ENCODE measurements around the gene PCDH9.

Gene PCDH9

DNA sequence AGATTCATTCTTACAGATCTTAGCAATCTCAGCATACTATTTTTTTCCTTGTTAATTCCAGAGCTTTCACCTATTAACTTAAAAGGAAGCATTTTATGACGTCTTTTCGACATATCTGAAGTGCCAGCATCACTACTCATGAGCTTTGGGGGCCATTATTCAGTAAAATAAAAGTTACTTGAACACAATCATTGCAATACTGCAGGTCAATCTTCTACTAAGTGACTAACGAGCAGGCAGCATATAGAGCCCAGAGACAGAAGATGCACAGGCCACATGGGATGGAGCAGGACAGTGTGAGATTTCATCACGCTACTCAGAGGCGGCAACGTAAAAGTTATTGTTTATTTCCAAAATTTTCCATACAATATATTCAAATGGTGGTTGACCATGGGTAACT lies 382.6 kb downstream of the PCDH9 start:
- no peaks in the 10 kb centered on the region for H3K9me3 ChIP-seq (ENCODE audit: control insufficient read depth, low read length)
- no peak overlapping the region for H3K27ac ChIP-seq (ENCODE audit: insufficient read depth, low read depth, low read length, poor library complexity, severe bottlenecking)
- no peak overlapping the region for H3K4me3 ChIP-seq (ENCODE audit: insufficient read depth, low read depth, low read length)
- no peaks in the 10 kb centered on the region for H3K36me3 ChIP-seq (ENCODE audit: control insufficient read depth, insufficient read depth, low read length)
- H3K4me1 ChIP-seq (ENCODE audit: control insufficient read depth, insufficient read depth, low read length): no peaks in the 10 kb centered on the region
- WGBS, 2 experiments: 96% methylated on average over 6 of the region's 6 CpGs
- no peaks in the 10 kb centered on the region for H3K27me3 ChIP-seq (ENCODE audit: control insufficient read depth, insufficient read depth, low read length, poor library complexity, severe bottlenecking)

DNA sequence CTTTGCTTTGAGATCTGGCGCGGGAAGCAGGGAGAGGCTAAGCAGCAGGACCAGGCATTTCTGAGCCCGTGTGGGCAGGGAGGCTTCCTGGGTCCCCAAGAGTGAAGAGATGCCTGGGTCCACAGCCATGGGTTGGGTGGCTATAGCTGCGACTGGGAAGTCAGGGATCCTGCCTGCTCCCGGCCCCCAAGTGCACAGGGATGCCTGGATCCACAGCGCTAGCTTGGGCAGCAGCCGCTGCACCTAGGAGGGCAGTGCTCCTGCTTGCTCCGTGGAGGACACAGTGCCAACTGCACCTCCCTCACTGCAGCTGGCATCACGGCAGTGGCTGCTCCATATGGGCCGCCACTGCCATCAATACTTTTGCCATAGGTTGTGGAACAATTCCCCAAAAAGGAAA lies 384.7 kb downstream of the PCDH9 start:
- no peak overlapping the region for H3K27ac ChIP-seq (ENCODE audit: insufficient read depth, low read depth, low read length, poor library complexity, severe bottlenecking)
- no peak overlapping the region for H3K4me3 ChIP-seq (ENCODE audit: insufficient read depth, low read depth, low read length)
- no peaks in the 10 kb centered on the region for H3K27me3 ChIP-seq (ENCODE audit: control insufficient read depth, insufficient read depth, low read length, poor library complexity, severe bottlenecking)
- WGBS, 2 experiments: 93 to 94% methylated on average over 10 of the region's 10 CpGs
- peaks cover 4% of the 10 kb centered on the region for H3K4me1 ChIP-seq (ENCODE audit: control insufficient read depth, insufficient read depth, low read length)
- H3K9me3 ChIP-seq (ENCODE audit: control insufficient read depth, low read length): no peaks in the 10 kb centered on the region
- H3K36me3 ChIP-seq (ENCODE audit: control insufficient read depth, insufficient read depth, low read length): no peaks in the 10 kb centered on the region

DNA sequence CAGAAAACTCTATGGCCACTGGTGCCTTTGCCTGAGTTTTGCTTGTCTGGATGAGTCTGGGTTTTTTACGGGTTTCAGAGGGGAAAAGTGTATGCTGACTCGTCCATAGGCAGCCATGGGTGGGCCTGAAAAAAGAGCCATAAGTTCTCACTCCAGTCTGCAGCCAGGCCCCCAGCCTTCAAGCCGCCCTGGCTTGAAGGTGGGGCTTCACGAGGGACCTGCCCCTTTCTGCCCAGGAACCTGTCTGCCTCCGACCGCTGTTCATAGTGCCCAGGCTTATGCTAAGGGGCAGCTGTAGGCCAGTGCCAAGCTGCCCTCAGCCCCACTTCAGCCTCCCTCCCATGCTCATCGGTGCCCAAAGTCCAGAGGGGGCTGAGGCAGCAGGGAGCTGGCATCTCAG lies 385.2 kb downstream of the PCDH9 start:
- Histone ChIP-seq H3K27ac (ENCODE audit: insufficient read depth, low read depth, low read length, poor library complexity, severe bottlenecking) (no peak overlapping the region), H3K9me3 (ENCODE audit: control insufficient read depth, low read length) (no peaks in the 10 kb centered on the region), H3K27me3 (ENCODE audit: control insufficient read depth, insufficient read depth, low read length, poor library complexity, severe bottlenecking) (no peaks in the 10 kb centered on the region), H3K4me3 (ENCODE audit: insufficient read depth, low read depth, low read length) (no peak overlapping the region), H3K4me1 (ENCODE audit: control insufficient read depth, insufficient read depth, low read length) (peaks cover 4% of the 10 kb centered on the region), H3K36me3 (ENCODE audit: control insufficient read depth, insufficient read depth, low read length) (no peaks in the 10 kb centered on the region)
- WGBS, 2 experiments: 77 to 80% methylated on average over 7 of the region's 7 CpGs

DNA sequence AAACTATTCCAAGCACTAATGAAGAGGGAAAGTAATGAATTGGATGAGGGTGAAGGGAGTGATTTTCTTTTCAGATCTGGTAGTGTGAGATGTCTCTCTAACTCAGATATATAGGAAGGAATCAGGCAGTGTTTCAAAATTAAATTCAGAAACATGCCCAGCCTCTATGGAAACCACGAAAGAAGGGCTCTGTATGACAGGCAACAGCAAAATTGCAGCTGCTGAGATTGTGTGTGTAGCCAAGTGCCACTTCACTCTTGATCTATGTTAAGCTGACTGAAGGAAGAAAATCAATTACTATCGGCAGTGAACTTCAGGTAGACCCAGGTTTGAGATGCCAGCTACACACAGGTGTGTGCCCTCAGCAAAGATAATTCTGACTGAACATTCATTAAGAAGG lies 387.4 kb downstream of the PCDH9 start:
- H3K9me3 ChIP-seq (ENCODE audit: control insufficient read depth, low read length): no peaks in the 10 kb centered on the region
- no peaks in the 10 kb centered on the region for H3K36me3 ChIP-seq (ENCODE audit: control insufficient read depth, insufficient read depth, low read length)
- no peaks in the 10 kb centered on the region for H3K27me3 ChIP-seq (ENCODE audit: control insufficient read depth, insufficient read depth, low read length, poor library complexity, severe bottlenecking)
- H3K27ac ChIP-seq (ENCODE audit: insufficient read depth, low read depth, low read length, poor library complexity, severe bottlenecking): no peak overlapping the region
- peaks cover 4% of the 10 kb centered on the region for H3K4me1 ChIP-seq (ENCODE audit: control insufficient read depth, insufficient read depth, low read length)
- no peak overlapping the region for H3K4me3 ChIP-seq (ENCODE audit: insufficient read depth, low read depth, low read length)
- 91 to 98% methylated on average over 2 of the region's 2 CpGs for WGBS, 2 experiments

DNA sequence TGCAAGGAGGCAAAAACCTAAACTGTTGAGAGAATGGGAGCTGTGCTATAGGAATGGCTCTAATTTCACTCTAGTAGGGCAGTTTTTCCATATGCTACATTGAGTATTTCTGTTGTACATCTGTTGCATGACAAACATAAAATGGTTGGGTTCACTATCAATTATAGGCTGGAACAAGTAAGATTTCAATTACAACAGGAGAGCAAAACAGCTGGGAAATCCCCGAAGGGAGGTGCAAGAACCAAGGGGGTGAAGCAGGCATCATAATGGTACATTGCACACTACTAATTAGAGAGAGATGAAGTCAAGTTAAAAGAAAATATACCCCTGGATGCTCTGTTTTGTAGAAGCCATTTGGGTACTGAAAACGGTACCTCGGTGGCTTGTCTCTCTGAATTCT lies 389.5 kb downstream of the PCDH9 start:
- no peaks in the 10 kb centered on the region for H3K9me3 ChIP-seq (ENCODE audit: control insufficient read depth, low read length)
- WGBS, 2 experiments: 96 to 100% methylated on average over 3 of the region's 3 CpGs
- H3K27ac ChIP-seq (ENCODE audit: insufficient read depth, low read depth, low read length, poor library complexity, severe bottlenecking): no peak overlapping the region
- H3K4me1 ChIP-seq (ENCODE audit: control insufficient read depth, insufficient read depth, low read length): peaks cover 4% of the 10 kb centered on the region
- H3K36me3 ChIP-seq (ENCODE audit: control insufficient read depth, insufficient read depth, low read length): no peaks in the 10 kb centered on the region
- no peak overlapping the region for H3K4me3 ChIP-seq (ENCODE audit: insufficient read depth, low read depth, low read length)
- H3K27me3 ChIP-seq (ENCODE audit: control insufficient read depth, insufficient read depth, low read length, poor library complexity, severe bottlenecking): no peaks in the 10 kb centered on the region

DNA sequence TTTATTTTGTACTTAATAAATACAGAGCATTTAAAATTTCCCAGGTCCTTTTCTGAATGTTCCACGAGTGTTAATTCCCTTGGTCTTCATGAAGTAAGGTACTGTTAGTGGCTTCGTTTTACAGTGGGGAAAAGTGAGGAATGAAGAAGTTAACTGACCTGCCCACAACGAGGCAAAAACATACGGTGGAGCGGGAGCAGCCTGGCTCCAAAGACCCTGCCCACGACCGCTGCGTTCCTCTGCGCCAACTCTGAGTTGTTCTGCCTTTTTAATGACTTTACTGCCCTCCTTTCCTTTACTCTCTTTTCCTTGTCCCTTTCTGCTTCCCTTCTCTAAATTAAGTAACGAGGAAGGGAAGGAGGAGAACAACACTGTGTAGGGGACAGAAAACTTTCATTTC lies 392.9 kb downstream of the PCDH9 start:
- no peak overlapping the region for H3K27ac ChIP-seq (ENCODE audit: insufficient read depth, low read depth, low read length, poor library complexity, severe bottlenecking)
- H3K27me3 ChIP-seq (ENCODE audit: control insufficient read depth, insufficient read depth, low read length, poor library complexity, severe bottlenecking): no peaks in the 10 kb centered on the region
- no peak overlapping the region for H3K4me3 ChIP-seq (ENCODE audit: insufficient read depth, low read depth, low read length)
- H3K9me3 ChIP-seq (ENCODE audit: control insufficient read depth, low read length): no peaks in the 10 kb centered on the region
- peaks cover 8% of the 10 kb centered on the region for H3K4me1 ChIP-seq (ENCODE audit: control insufficient read depth, insufficient read depth, low read length)
- H3K36me3 ChIP-seq (ENCODE audit: control insufficient read depth, insufficient read depth, low read length): no peaks in the 10 kb centered on the region
- 86 to 88% methylated on average over 10 of the region's 10 CpGs for WGBS, 2 experiments

DNA sequence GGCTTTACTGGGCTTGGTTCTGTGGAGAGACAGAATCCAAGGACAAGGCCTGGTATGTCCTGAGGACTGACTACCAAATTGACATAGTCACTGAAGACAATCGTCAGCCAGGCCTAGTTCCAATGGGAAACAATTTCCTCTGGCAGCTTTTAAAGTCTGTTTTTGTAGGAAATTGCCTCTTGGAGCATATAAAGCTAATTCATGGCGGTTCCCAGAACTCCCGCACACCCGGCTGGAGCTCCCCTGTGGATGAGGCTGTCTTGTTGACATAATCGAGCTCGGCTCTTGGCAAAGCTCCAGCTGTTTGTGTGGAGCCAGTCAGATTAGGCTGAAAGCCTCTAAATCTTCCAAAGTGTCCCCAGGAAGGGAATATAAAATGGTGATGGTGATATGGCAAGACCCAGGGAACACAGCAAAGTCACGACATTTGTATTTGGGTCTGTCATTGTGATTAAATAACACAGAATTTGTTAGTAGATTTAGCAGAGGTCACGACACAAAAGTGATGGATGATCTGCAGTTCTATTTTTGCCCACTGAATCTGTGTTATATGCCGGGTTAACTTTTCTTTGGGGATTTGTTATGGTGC lies 395.0 kb downstream of the PCDH9 start:
- peaks cover 5% of the 10 kb centered on the region for H3K4me1 ChIP-seq (ENCODE audit: control insufficient read depth, insufficient read depth, low read length)
- no peaks in the 10 kb centered on the region for H3K27me3 ChIP-seq (ENCODE audit: control insufficient read depth, insufficient read depth, low read length, poor library complexity, severe bottlenecking)
- no peaks in the 10 kb centered on the region for H3K9me3 ChIP-seq (ENCODE audit: control insufficient read depth, low read length)
- WGBS, 2 experiments: 57 to 61% methylated on average over 9 of the region's 9 CpGs
- no peaks in the 10 kb centered on the region for H3K36me3 ChIP-seq (ENCODE audit: control insufficient read depth, insufficient read depth, low read length)
- H3K27ac ChIP-seq (ENCODE audit: insufficient read depth, low read depth, low read length, poor library complexity, severe bottlenecking): peak overlapping the region; percentile 61
- no peak overlapping the region for H3K4me3 ChIP-seq (ENCODE audit: insufficient read depth, low read depth, low read length)

DNA sequence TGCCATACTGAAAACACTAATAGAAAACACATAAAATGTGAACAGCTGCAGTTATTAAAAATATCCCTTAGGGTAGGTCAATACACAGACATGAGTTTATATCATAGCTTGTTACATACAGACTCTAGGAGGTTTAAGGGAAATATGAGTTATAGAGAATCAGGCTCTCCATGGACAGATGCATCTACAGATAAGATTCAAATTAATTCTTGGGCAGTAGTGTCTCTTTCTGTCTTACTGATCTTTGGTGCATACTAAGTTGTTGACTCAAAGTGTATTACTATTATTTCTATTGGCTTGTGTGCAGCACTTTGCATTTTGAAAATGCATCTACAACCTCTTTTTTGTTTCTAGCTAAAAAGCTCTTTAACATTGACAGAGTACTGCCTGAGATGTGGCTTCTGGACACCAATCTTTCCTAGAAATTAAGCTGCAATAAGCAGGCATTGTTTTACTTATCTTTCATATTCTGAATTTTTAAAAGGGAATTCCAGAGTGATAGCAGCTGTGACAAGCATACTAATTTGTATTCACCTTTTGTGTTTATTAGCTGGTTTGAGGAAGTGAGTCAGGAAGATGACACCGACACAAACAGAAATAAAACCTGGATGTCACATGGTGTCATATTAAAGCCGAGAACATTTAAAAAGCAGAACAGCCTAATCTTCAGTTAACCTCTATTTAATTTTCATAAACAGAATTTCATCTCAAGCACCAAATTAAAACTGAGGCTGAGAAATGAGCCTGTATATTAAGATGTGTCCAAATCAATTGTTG lies 399.0 kb downstream of the PCDH9 start:
- no peaks in the 10 kb centered on the region for H3K36me3 ChIP-seq (ENCODE audit: control insufficient read depth, insufficient read depth, low read length)
- WGBS, 2 experiments: 78 to 100% methylated on average over 2 of the region's 2 CpGs
- no peak overlapping the region for H3K27ac ChIP-seq (ENCODE audit: insufficient read depth, low read depth, low read length, poor library complexity, severe bottlenecking)
- no peaks in the 10 kb centered on the region for H3K27me3 ChIP-seq (ENCODE audit: control insufficient read depth, insufficient read depth, low read length, poor library complexity, severe bottlenecking)
- peaks cover 5% of the 10 kb centered on the region for H3K4me1 ChIP-seq (ENCODE audit: control insufficient read depth, insufficient read depth, low read length)
- H3K4me3 ChIP-seq (ENCODE audit: insufficient read depth, low read depth, low read length): no peak overlapping the region
- no peaks in the 10 kb centered on the region for H3K9me3 ChIP-seq (ENCODE audit: control insufficient read depth, low read length)

DNA sequence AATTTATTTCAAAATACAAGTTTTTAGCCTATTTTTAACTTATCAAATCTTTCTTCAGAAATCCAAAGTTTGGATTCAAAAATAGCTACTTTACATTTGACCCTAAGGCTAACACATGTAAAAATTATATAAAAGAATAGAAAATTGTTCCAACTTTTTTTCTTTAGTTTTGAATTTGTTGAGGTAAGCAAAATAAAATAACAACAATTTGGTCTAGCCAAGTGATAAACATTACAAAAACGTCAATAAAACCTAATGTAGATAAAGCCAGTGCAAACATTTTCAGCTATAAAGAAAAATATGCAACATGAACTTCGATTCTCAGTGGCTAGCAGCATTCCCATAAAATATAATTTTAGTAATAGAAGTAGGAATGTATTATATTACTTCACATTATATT lies 400.3 kb downstream of the PCDH9 start:
- no peaks in the 10 kb centered on the region for H3K27me3 ChIP-seq (ENCODE audit: control insufficient read depth, insufficient read depth, low read length, poor library complexity, severe bottlenecking)
- H3K4me3 ChIP-seq (ENCODE audit: insufficient read depth, low read depth, low read length): no peak overlapping the region
- H3K4me1 ChIP-seq (ENCODE audit: control insufficient read depth, insufficient read depth, low read length): peaks cover 1% of the 10 kb centered on the region
- no peak overlapping the region for H3K27ac ChIP-seq (ENCODE audit: insufficient read depth, low read depth, low read length, poor library complexity, severe bottlenecking)
- WGBS, 2 experiments: 89 to 100% methylated on average over 1 of the region's 2 CpGs
- H3K9me3 ChIP-seq (ENCODE audit: control insufficient read depth, low read length): no peaks in the 10 kb centered on the region
- no peaks in the 10 kb centered on the region for H3K36me3 ChIP-seq (ENCODE audit: control insufficient read depth, insufficient read depth, low read length)

DNA sequence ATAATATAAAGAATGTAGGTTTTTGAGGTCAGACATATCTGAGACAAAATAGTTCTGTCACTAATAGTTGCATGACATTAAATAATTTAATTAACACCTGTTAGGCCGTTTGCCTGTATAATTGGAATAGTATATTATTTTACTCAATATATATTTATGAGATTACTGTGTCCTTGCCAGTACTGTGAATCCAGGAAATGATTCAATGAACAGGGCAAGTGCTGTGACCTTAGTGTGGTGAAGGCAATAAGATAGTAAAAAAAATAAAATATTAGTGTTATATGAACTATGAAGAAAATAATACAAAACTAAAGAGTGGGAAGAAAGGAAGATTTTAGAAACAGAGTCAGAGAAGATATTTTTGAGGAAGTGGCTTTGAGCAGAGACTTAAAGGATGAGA lies 403.7 kb downstream of the PCDH9 start:
- Histone ChIP-seq H3K9me3 (ENCODE audit: control insufficient read depth, low read length) (no peaks in the 10 kb centered on the region), H3K27ac (ENCODE audit: insufficient read depth, low read depth, low read length, poor library complexity, severe bottlenecking) (no peak overlapping the region), H3K36me3 (ENCODE audit: control insufficient read depth, insufficient read depth, low read length) (no peaks in the 10 kb centered on the region), H3K27me3 (ENCODE audit: control insufficient read depth, insufficient read depth, low read length, poor library complexity, severe bottlenecking) (no peaks in the 10 kb centered on the region), H3K4me3 (ENCODE audit: insufficient read depth, low read depth, low read length) (no peak overlapping the region), H3K4me1 (ENCODE audit: control insufficient read depth, insufficient read depth, low read length) (no peaks in the 10 kb centered on the region)
- WGBS, 2 experiments: no CpG with 5 or more reads among the region's 1 CpG

All from ectodermal cell (in vitro differentiated cells).